Panc1 (cell line): Measurements from ENCODE around the gene SLC7A4. TPM values are rescaled to one million over a fixed set of nuclear protein-coding genes. Genes with fewer than 3 reads are reported as not detected.

Experiments
- ATAC-seq: fragments of 200-7000 bp; cut with Tn5 transposase; 2 replicates; pipeline ENCODE4 v1.9.1; 2020; ENCODE audit warnings: mild to moderate bottlenecking, moderate library complexity
- BruUV-seq: library from RNA; stranded (reverse); fragments of 400-500 nt; replicated peaks from 2 replicates; lab custom pipeline; 2021; lab: Mats Ljungman, UMichigan
- CTCF ChIA-PET: fragments of 300-600 bp; sonication (Branson Sonifier 250); formaldehyde crosslinking; loops from one replicate; lab custom pipeline; 2022; ENCODE audit warnings: antibody characterized with exemption; lab: Charles Lee
- POLR2A ChIA-PET: fragments of 300-600 bp; sonication (Branson Sonifier 250); formaldehyde crosslinking; loops from one replicate; lab custom pipeline; 2022; ENCODE audit warnings: antibody characterized with exemption; lab: Charles Lee
- DNase-seq: peaks from one replicate; pipeline ENCODE4 v3.0.0-alpha.2; 2010; ENCODE audit warnings: low read depth, low spot score
- H3K27ac ChIP-seq: 2 replicates; pipeline ENCODE4 v1.5.1; 2011; ENCODE audit warnings: mild to moderate bottlenecking, low read length, inconsistent platforms
- H3K27me3 ChIP-seq: fragments of 200-500 bp; sonication (Bioruptor generic); 2 replicates; pipeline ENCODE4 v1.6.0; 2014; ENCODE audit warnings: low read length, inconsistent platforms; ENCODE audit not compliant: control insufficient read depth, insufficient read depth
- H3K36me3 ChIP-seq: fragments of 200-500 bp; sonication (Bioruptor generic); 2 replicates; pipeline ENCODE4 v1.5.1; 2014; ENCODE audit warnings: inconsistent platforms, mild to moderate bottlenecking, low read length, moderate library complexity; ENCODE audit not compliant: control insufficient read depth, insufficient read depth
- H3K4me1 ChIP-seq: 2 replicates; pipeline ENCODE4 v1.5.1; 2011; ENCODE audit warnings: inconsistent platforms, mild to moderate bottlenecking, low read length, moderate library complexity; ENCODE audit not compliant: control insufficient read depth, insufficient read depth
- H3K4me3 ChIP-seq, 2 experiments: 2 replicates each; pipeline ENCODE4 v1.5.1; 2011 to 2012; ENCODE audit warnings: low read depth in 2 of 2, low read length in 2 of 2, mild to moderate bottlenecking in 2 of 2, inconsistent platforms in 1 of 2, moderate library complexity in 1 of 2
- H3K9me3 ChIP-seq: fragments of 200-500 bp; sonication (Bioruptor generic); 2 replicates; pipeline ENCODE4 v1.5.1; 2014; ENCODE audit warnings: low read depth, mild to moderate bottlenecking, inconsistent platforms, low read length, moderate library complexity; ENCODE audit not compliant: control insufficient read depth, insufficient read depth
- POLR2AphosphoS5 ChIP-seq: IDR thresholded peaks from 2 replicates; pipeline ENCODE4 v1.6.1; 2012; ENCODE audit warnings: mild to moderate bottlenecking, low read depth, low read length, moderate library complexity
- SIN3A ChIP-seq: IDR thresholded peaks from 2 replicates; pipeline ENCODE4 v1.6.1; 2012; ENCODE audit warnings: low read depth, mild to moderate bottlenecking, low read length, moderate library complexity, borderline replicate concordance; ENCODE audit not compliant: insufficient read depth
- TCF7L2 ChIP-seq: IDR thresholded peaks from 2 replicates; pipeline ENCODE4 v1.6.1; 2011; ENCODE audit warnings: mild to moderate bottlenecking, low read depth, low read length, inconsistent platforms
- in situ Hi-C: cut with HindIII; loops from 2 replicates; pipeline ENCODE4 v1.10.0; 2016; ENCODE audit warnings: low sequenced_read_pairs, low pct_unique_long_range_greater_than_20kb
- intact Hi-C: fragments of 100-400 bp; cut with micrococcal nuclease; formaldehyde crosslinking; loops from one replicate; pipeline ENCODE4 v1.10.0; 2022; ENCODE audit not compliant: unreplicated experiment
- total RNA-seq: library from RNA; stranded (reverse); gene quantifications from one replicate; pipeline ENCODE4 v1.2.1, GENCODE V29; 2021; ENCODE audit not compliant: unreplicated experiment
- TF ChIP-seq, protein P1 (sequence below): fragments of 450-650 bp; IDR thresholded peaks from 2 replicates; pipeline ENCODE4 v1.5.1; 2017; ENCODE audit warnings: mild to moderate bottlenecking
- TF ChIP-seq, protein P2 (sequence below), 2 experiments: IDR thresholded peaks; 2 replicates each; pipeline ENCODE4 v1.6.1; 2011 to 2012; ENCODE audit warnings: low read depth in 2 of 2, control low read depth in 1 of 2, low read length in 1 of 2, mild to moderate bottlenecking in 1 of 2, moderate library complexity in 1 of 2; ENCODE audit not compliant: insufficient read depth in 1 of 2

Gene SLC7A4
- total RNA-seq, 1 experiment from 2014 or later, result not detected

GRCh38 chr22:21033895-21034294 is 1.5 kb upstream of the SLC7A4 start:
- H3K36me3 ChIP-seq, result no peaks in the 10 kb centered on the region
- no peak overlapping the region for H3K4me3 ChIP-seq
- H3K27me3 ChIP-seq, result no peaks in the 10 kb centered on the region
- intact Hi-C loops, result no loop called here
- TF ChIP-seq, protein P1, sequence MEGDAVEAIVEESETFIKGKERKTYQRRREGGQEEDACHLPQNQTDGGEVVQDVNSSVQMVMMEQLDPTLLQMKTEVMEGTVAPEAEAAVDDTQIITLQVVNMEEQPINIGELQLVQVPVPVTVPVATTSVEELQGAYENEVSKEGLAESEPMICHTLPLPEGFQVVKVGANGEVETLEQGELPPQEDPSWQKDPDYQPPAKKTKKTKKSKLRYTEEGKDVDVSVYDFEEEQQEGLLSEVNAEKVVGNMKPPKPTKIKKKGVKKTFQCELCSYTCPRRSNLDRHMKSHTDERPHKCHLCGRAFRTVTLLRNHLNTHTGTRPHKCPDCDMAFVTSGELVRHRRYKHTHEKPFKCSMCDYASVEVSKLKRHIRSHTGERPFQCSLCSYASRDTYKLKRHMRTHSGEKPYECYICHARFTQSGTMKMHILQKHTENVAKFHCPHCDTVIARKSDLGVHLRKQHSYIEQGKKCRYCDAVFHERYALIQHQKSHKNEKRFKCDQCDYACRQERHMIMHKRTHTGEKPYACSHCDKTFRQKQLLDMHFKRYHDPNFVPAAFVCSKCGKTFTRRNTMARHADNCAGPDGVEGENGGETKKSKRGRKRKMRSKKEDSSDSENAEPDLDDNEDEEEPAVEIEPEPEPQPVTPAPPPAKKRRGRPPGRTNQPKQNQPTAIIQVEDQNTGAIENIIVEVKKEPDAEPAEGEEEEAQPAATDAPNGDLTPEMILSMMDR, result no peak
- TF ChIP-seq SIN3A (no peak), TCF7L2 (no peak), POLR2AphosphoS5 (no peak)
- TF ChIP-seq, protein P2, sequence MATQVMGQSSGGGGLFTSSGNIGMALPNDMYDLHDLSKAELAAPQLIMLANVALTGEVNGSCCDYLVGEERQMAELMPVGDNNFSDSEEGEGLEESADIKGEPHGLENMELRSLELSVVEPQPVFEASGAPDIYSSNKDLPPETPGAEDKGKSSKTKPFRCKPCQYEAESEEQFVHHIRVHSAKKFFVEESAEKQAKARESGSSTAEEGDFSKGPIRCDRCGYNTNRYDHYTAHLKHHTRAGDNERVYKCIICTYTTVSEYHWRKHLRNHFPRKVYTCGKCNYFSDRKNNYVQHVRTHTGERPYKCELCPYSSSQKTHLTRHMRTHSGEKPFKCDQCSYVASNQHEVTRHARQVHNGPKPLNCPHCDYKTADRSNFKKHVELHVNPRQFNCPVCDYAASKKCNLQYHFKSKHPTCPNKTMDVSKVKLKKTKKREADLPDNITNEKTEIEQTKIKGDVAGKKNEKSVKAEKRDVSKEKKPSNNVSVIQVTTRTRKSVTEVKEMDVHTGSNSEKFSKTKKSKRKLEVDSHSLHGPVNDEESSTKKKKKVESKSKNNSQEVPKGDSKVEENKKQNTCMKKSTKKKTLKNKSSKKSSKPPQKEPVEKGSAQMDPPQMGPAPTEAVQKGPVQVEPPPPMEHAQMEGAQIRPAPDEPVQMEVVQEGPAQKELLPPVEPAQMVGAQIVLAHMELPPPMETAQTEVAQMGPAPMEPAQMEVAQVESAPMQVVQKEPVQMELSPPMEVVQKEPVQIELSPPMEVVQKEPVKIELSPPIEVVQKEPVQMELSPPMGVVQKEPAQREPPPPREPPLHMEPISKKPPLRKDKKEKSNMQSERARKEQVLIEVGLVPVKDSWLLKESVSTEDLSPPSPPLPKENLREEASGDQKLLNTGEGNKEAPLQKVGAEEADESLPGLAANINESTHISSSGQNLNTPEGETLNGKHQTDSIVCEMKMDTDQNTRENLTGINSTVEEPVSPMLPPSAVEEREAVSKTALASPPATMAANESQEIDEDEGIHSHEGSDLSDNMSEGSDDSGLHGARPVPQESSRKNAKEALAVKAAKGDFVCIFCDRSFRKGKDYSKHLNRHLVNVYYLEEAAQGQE (IDR thresholded peaks at IDR 0.05; ENCODE audit: insufficient read depth in 1 of 2, low read depth in 2 of 2, low read length in 1 of 2), result no peak
- DNase-seq (no peak), ATAC-seq (no peak)
- ChIA-PET CTCF (no interaction called here), POLR2A (no interaction called here)
- H3K9me3 ChIP-seq, result no peaks in the 10 kb centered on the region
- H3K27ac ChIP-seq, result no peak overlapping the region
- in situ Hi-C loops, result no loop called here
- H3K4me1 ChIP-seq, result no peaks in the 10 kb centered on the region
- no TSS peak for BruUV-seq

DNA sequence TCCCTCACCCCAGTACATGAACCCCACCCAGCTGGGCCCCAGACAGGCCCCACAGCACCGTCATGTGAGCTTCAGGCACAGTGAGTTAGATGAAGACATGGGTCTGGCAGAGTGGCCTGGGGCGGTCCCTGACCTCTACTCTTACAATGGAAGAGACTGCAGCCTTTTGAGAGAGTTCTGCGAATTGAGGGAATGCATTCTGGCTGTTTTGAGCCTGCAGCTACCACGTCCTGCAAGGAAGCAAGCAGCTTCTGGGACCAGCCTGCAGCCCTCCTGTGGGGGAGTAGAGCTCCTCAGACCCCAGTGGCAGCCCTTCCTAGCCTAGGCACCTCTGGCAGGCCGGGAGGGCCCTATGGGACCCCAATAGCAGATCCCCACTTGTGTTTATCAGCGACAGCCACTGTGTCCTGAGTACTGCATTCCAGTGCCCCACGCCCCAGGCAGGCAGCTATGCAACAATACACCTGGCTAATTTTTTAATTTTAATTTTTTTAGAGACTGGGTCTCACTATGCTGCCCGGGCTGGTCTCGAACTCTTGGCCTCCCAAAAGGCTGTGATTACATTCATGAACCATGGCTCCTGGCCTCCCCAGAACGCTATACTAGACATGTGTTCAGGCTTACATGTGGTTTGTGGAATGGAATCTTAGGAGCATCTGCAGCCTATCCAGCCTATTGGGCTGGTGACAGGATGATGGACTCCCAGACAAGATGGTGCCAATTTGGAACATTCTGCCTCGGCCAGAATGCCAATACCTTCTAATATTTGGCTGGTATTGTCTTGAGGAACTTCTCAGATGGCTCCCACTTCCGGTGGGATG is 717 bp upstream of the SLC7A4 start:
- intact Hi-C loops, result no loop called here
- in situ Hi-C loops, result no loop called here
- CTCF ChIA-PET, result no interaction called here

More for the DNA sequence above, 717 bp upstream of the SLC7A4 start:
- no peak for ATAC-seq
- POLR2A ChIA-PET, result no interaction called here
- TF ChIP-seq, protein P2 (IDR thresholded peaks at IDR 0.05; ENCODE audit: insufficient read depth in 1 of 2, low read depth in 2 of 2, low read length in 1 of 2), result no peak
- no peak for TF ChIP-seq TCF7L2
- TF ChIP-seq SIN3A, result no peak
- TF ChIP-seq, protein P1, result no peak
- TF ChIP-seq POLR2AphosphoS5, result no peak
- no peak for DNase-seq
- Histone ChIP-seq H3K9me3 (no peaks in the 10 kb centered on the region), H3K36me3 (no peaks in the 10 kb centered on the region), H3K27me3 (no peaks in the 10 kb centered on the region), H3K27ac (no peak overlapping the region), H3K4me1 (no peaks in the 10 kb centered on the region), H3K4me3 (no peak overlapping the region)
- BruUV-seq, result no TSS peak
